Spleen (tissue), 11 donors: ENCODE measurements around the gene FAT2. TPM values are rescaled to one million over a fixed set of nuclear protein-coding genes. Genes with fewer than 3 reads are reported as not detected.

Experiments
- DNase-seq: peaks from one replicate; pipeline ENCODE4 v3.0.0-alpha.2; 2020
- H3K27ac ChIP-seq, 8 donors: fragments of 200-600 bp; sonication (generic) in 7 of 8; 1 replicate in 4 of 8; 2 replicates in 4 of 8; pipeline versions ENCODE4 v1.5.0 to v1.8.0; 2016 to 2021; ENCODE audit warnings: inconsistent platforms in 4 of 8, mild to moderate bottlenecking in 4 of 8, moderate library complexity in 1 of 8
- H3K27me3 ChIP-seq, 7 donors: fragments of 200-600 bp; sonication (generic) in 6 of 7; replicated peaks in 1 of 7; 1 replicate in 4 of 7; 2 replicates in 3 of 7; pipeline versions ENCODE4 v1.5.0 to v1.8.0; 2016 to 2021; ENCODE audit warnings: inconsistent platforms in 3 of 7, mild to moderate bottlenecking in 1 of 7
- H3K36me3 ChIP-seq, 6 donors: fragments of 200-600 bp; sonication (generic) in 5 of 6; 1 replicate in 4 of 6; 2 replicates in 2 of 6; pipeline versions ENCODE4 v1.5.0 to v1.8.0; 2016 to 2021; ENCODE audit warnings: inconsistent platforms in 2 of 6
- H3K4me1 ChIP-seq, 6 donors: fragments of 200-600 bp; sonication (generic) in 5 of 6; 1 replicate in 3 of 6; 2 replicates in 3 of 6; pipeline versions ENCODE4 v1.5.0 to v1.8.0; 2016 to 2021; ENCODE audit warnings: inconsistent platforms in 3 of 6
- H3K4me3 ChIP-seq, 8 donors: fragments of 200-600 bp; sonication (generic) in 7 of 8; 1 replicate in 4 of 8; 2 replicates in 4 of 8; pipeline versions ENCODE4 v1.5.0 to v1.8.0; 2016 to 2021; ENCODE audit warnings: inconsistent platforms in 4 of 8, mild to moderate bottlenecking in 4 of 8, moderate library complexity in 2 of 8
- H3K9me3 ChIP-seq, 8 donors: fragments of 200-600 bp; sonication (generic) in 7 of 8; 1 replicate in 4 of 8; 2 replicates in 4 of 8; pipeline versions ENCODE4 v1.5.0 to v1.8.0; 2016 to 2021; ENCODE audit warnings: inconsistent platforms in 4 of 8
- CTCF ChIP-seq, 11 experiments: fragments of 200-600 bp in 7 of 11; fragments of 450-650 bp in 4 of 11; sonication (generic) in 4 of 11; IDR thresholded peaks in 8 of 11; conservative IDR thresholded peaks in 3 of 11; 1 replicate in 7 of 11; 2 replicates in 4 of 11; pipeline versions ENCODE4 v1.4.0 to v1.8.0; 2016 to 2021; ENCODE audit warnings: antibody characterized with exemption in 11 of 11, inconsistent platforms in 4 of 11, mild to moderate bottlenecking in 1 of 11
- POLR2A ChIP-seq, 3 donors: fragments of 450-650 bp; IDR thresholded peaks; one replicate each; pipeline ENCODE4 v1.5.1; 2017; ENCODE audit warnings: antibody characterized with exemption in 3 of 3, mild to moderate bottlenecking in 1 of 3
- POLR2AphosphoS5 ChIP-seq, 3 donors: sonication (generic); formaldehyde crosslinking; IDR thresholded peaks; one replicate each; pipeline ENCODE4 v1.5.1; 2017; ENCODE audit warnings: antibody characterized with exemption in 3 of 3
- WGBS, 5 donors: extraction: QIAGEN DNeasy Blood & Tissue Kit in 3 of 5; methylation state at CpG; one replicate each; pipeline versions ENCODE4 v1.1.5 to v1.1.7; 2013 to 2018; 5-methylcytosine and 5-hydroxymethylcytosine counted together
- intact Hi-C: fragments of 100-400 bp; cut with DNase I; formaldehyde crosslinking; loops from one replicate; pipeline ENCODE4 v1.15.0; 2023; ENCODE audit warnings: low total_unique reads
- polyA plus RNA-seq, 3 donors: library from polyadenylated mRNA; stranded (reverse); fragments of 200-250 nt; gene quantifications; one replicate each; pipeline ENCODE4 v1.2.1, GENCODE V29; 2013
- total RNA-seq, 7 donors: library from RNA; depleted of rRNA in 3 of 7; stranded (reverse); fragments of >200 nt in 3 of 7; fragmentation: NEBNext Ultra II Directional in 4 of 7; extraction: Animal tissue kit (Norgen Biotek cat#: 25700) in 4 of 7; gene quantifications; one replicate each; pipeline versions ENCODE4 v1.1.0 to v1.2.1, GENCODE V29; 2016 to 2021
- donor health status: healthy with polysubstance abuse.
- donor health status: DM: no; HTN: no; CAD: no; lungs with moderate emphysema.
- donor health status: DM: no; HTN: no; CAD: no.
- donor health status: Bipolar disorder and iron deficiency.
- donor health status: healthy.
- donor health status: DM: no; HTN: no; CAD: no.
- donor health status: DM: yes; HTN: yes; CAD: no.

Gene FAT2
- total and polyA plus RNA-seq, 10 donors, result under 0.01 to 0.13 (median 0.05) TPM; not detected in 1

GRCh38 chr5:151553130-151553670 lies 37.9 kb downstream of the FAT2 start:
- Histone ChIP-seq H3K4me3 (no peak overlapping the region), H3K27me3 (no peaks in the 10 kb centered on the region), H3K9me3 (no peaks in the 10 kb centered on the region), H3K36me3 (no peaks in the 10 kb centered on the region), H3K4me1 (peaks cover 0 to 20% (median 4%) of the 10 kb centered on the region in 6 donors), H3K27ac (no peak overlapping the region)
- no peak for TF ChIP-seq CTCF (IDR thresholded peaks at IDR 0.05 in 8 of 11, conservative IDR thresholded peaks at IDR 0.05 in 3 of 11)
- TF ChIP-seq POLR2A (IDR thresholded peaks at IDR 0.05), result no peak
- 90 to 96% (median 95%) methylated on average over 5 to 10 of the region's 10 CpGs for WGBS, 5 donors
- DNase-seq, result no peak
- intact Hi-C loops, result no loop called here

- Histone ChIP-seq H3K27me3 (no peaks in the 10 kb centered on the region), H3K27ac (no peak overlapping the region), H3K4me3 (no peak overlapping the region), H3K9me3 (no peaks in the 10 kb centered on the region), H3K4me1 (peaks cover 0 to 12% (median 1%) of the 10 kb centered on the region in 6 donors), H3K36me3 (no peaks in the 10 kb centered on the region)
- no peak for DNase-seq
- intact Hi-C loops, result no loop called here
- WGBS, 5 donors, result 83 to 94% (median 87%) methylated on average over 3 of the region's 3 CpGs
- TF ChIP-seq POLR2AphosphoS5 (IDR thresholded peaks at IDR 0.05) (no peak), CTCF (IDR thresholded peaks at IDR 0.05 in 8 of 11, conservative IDR thresholded peaks at IDR 0.05 in 3 of 11) (no peak), POLR2A (IDR thresholded peaks at IDR 0.05) (no peak)
Observed at GRCh38 chr5:151551985-151552384, 39.1 kb downstream of the FAT2 start.

GRCh38 chr5:151550146-151550545 lies 41.0 kb downstream of the FAT2 start:
- DNase-seq, result no peak
- Histone ChIP-seq H3K4me1 (no peaks in the 10 kb centered on the region), H3K27ac (no peak overlapping the region), H3K9me3 (no peaks in the 10 kb centered on the region), H3K27me3 (no peaks in the 10 kb centered on the region), H3K36me3 (no peaks in the 10 kb centered on the region), H3K4me3 (no peak overlapping the region)
- WGBS, 5 donors, result 74 to 91% (median 81%) methylated on average over 2 of the region's 2 CpGs
- intact Hi-C loops, result no loop called here
- TF ChIP-seq CTCF (IDR thresholded peaks at IDR 0.05 in 8 of 11, conservative IDR thresholded peaks at IDR 0.05 in 3 of 11) (no peak), POLR2A (IDR thresholded peaks at IDR 0.05) (no peak), POLR2AphosphoS5 (IDR thresholded peaks at IDR 0.05) (no peak)

GRCh38 chr5:151549713-151550112 lies 41.4 kb downstream of the FAT2 start:
- intact Hi-C loops, result no loop called here

More at GRCh38 chr5:151549713-151550112, 41.4 kb downstream of the FAT2 start:
- H3K4me3 ChIP-seq, result no peak overlapping the region
- no peak for DNase-seq
- H3K9me3 ChIP-seq, result no peaks in the 10 kb centered on the region
- no peaks in the 10 kb centered on the region for H3K27me3 ChIP-seq
- 56 to 70% (median 61%) methylated on average over 2 of the region's 2 CpGs for WGBS, 5 donors
- TF ChIP-seq CTCF (IDR thresholded peaks at IDR 0.05 in 8 of 11, conservative IDR thresholded peaks at IDR 0.05 in 3 of 11) (no peak), POLR2A (IDR thresholded peaks at IDR 0.05) (no peak), POLR2AphosphoS5 (IDR thresholded peaks at IDR 0.05) (no peak)
- no peaks in the 10 kb centered on the region for H3K36me3 ChIP-seq
- no peaks in the 10 kb centered on the region for H3K4me1 ChIP-seq
- H3K27ac ChIP-seq, result no peak overlapping the region
